HS-27A (cell line): ENCODE measurements around the gene HOXB3.

Experiments
- DNase-seq: peaks from one replicate; pipeline ENCODE4 v3.0.0-alpha.2; 2012; ENCODE audit warnings: low read depth, missing footprints

HOXB3 gene

DNA sequence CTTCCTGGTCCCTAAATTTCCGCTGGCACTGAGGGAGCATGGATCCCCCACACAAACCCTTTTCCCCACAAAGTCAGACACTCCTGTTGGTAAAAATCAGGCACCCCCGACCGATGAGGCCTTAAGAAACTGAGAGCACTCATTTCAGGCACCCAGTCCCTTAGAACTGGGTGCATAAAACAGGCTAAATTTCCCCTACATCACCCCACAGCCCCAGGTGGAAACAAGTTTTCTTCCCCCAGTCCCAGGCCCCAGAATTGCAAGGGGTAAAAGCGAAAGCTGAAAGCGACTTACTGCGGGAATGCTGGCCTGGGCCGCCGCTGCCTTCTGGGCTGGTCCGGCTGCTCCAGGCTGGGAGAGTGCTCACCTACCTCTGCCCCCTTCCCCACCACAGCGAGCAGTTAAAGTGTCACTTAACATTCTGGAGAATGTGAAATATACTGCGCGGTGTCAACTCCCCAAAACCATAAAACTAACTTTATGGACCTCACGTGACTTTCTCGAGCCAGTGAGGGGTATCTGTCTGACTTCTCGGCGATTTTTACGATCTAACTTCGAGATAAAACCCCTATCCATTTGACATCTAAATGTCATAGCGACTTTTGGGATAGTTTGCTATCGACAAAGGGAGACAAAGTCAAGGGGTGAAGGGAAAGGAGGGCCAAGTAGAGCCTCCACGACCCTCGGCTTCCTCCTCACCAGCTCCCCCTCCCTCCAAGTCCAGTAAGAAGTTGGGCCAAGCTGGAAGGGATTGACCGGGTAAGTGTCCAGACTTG lies at the start of gene HOXB3:
HOXB3 (minus strand) TSS at position 411 of the 776 bp plus-strand sequence. CDS start 37,767 bp downstream, outside the sequence.
- no peak for DNase-seq

- no peak for DNase-seq
These were observed 49.1 kb upstream of the HOXB3 start for GRCh38 chr17:48639136-48639535.

GRCh38 chr17:48637323-48638260 lies 47.6 kb upstream of the HOXB3 start:
- no peak for DNase-seq

DNA sequence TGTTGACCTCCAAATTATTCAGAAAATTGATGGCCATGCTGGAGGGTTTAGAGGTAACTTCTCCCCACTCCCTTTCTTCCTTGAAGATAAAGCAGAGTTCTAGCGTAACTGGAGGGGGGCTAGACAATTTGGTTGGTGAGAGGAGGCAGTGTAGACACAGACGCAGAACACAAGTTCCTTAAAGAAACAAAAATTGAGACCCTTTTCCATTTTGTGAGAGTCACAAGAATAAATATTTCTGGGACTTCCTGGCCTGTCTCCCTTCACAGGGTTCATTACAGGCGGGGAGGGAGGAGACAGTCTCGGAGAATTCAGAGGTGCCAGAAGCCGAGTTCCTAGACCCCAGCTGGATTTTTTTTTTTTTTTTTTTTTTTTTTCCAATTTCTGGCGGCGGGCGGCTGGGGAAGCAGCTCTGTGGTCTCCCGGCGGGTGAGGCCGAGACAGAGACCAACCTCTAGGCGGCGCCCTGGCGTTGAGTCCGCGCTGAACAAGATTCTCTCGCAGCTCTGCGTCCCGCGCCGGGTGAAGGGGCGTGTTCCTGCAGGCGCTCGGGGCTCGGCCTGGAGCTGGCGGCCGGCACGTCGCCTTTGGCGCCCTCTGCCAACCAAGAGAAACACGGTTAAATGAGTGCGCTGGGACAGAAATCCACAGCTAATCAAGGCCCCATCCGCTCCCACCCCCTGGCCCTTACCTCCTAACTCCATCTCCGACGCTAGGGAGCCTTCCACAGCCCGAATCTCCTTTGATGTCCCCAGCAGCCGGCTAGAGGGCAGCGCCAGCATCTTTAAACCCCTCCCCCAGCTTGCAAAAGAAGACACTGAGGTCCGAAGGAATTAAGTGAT lies 46.4 kb upstream of the HOXB3 start:
- DNase-seq: no peak

DNA sequence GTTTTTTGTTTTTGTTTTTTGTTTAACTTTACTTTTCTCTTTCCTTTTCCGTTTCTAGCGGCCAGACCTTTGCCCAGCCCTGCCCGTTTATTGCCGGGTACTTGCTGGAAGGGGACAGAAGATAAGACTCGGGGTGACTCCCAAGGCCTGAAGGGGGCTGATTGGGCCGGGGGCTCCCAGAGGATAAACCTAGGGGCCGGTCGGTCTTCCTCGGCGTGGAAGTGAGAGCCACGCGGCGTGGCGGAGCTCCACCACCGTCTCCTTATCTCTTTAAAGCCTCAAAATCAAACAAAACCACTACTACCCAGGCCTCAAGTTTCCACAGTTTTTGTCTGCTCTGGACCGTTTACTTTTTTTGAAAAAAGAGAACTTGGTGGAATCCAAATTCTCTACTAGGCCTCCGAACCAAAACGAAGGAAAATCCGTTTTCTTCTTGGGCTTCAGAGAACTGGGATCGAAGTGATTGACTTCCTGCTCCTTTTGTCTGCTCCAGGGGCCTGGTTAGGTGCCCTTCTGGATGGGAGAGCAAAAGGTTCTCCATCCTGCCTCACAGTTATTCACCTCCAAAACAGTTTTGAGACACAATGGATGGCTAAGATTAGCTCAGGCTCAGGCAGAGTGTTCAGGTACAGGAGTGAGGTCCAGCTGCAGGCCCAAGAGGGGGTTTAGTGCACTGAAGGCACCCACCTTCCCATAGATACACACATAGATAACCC lies 44.6 kb upstream of the HOXB3 start:
- no peak for DNase-seq

- DNase-seq: no peak
These were observed 43.2 kb upstream of the HOXB3 start for GRCh38 chr17:48633266-48633677.

DNA sequence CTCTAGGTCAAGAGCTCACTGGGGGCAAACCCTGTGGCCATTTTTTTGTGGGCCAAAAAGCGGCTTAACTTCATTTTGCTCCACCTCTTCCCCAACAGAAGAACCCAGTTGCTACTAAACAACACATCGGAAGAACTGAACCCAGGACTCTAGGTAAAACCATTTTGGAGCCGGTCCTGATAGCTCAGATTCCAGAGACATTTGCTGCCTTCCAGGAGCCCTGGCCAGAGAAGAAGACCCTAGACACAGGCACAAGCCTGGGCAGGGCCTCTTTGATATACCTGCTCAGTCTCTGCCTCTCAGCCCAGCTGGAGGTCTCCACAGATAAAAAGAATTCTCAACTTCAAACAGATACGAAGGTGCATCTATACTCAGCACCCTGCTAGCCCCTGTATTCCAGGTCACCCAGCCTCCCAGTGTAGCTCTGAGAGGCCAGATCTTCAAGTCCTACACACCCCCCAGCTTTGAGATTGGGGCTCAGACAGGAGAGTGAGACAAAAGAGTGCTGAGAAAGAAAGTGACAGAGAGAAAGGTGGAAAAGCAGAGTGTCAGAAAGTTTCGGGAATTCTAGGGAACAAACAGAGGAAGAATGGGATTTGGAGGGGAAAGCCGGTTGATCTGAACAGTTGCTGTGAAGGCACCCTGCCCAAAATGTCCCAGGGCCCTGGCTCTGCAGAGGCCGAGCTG lies 42.7 kb upstream of the HOXB3 start:
- DNase-seq: no peak

DNA sequence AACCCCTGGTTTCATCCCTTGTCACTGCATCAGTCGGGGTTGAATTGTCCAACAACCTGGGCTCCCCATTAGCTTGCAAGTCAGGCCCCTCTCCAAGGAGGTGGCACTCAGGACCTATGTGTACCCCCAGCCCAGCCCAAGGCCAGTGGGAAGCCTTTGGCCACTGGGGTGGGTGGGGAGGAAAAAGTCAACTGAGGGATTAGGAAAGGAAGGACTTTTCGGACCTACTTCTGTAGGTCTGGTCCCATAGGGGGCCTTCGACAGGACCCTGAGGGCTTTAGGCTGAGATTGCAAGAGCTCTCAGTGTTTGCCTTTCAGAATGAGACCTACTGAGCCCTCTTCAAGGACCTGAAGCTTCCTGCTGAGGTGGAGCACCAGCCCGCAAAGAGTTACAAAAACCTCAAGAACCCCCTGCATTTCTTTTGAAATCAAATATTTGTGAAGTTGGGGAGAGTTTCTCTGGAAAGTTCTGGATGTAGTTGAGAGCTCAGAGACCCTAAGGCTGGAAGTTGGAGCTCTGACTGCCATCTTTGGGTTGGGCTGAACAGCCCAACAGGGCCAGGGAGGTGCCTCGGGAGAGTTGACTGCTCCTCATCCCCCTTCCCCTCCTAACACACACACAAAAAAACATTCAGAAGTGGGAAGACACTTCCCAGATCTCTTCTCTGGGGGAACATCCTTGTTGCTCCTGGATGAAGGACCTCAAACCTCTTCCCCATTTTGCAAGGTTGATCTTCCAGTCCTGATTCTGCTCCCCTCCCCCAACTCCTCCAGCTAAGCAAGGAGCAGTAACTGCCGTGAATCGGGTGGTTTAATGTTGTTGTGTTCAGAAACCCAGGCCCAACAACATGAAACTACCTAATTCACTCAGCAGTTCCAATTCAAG lies 41.9 kb upstream of the HOXB3 start:
- DNase-seq: no peak

DNA sequence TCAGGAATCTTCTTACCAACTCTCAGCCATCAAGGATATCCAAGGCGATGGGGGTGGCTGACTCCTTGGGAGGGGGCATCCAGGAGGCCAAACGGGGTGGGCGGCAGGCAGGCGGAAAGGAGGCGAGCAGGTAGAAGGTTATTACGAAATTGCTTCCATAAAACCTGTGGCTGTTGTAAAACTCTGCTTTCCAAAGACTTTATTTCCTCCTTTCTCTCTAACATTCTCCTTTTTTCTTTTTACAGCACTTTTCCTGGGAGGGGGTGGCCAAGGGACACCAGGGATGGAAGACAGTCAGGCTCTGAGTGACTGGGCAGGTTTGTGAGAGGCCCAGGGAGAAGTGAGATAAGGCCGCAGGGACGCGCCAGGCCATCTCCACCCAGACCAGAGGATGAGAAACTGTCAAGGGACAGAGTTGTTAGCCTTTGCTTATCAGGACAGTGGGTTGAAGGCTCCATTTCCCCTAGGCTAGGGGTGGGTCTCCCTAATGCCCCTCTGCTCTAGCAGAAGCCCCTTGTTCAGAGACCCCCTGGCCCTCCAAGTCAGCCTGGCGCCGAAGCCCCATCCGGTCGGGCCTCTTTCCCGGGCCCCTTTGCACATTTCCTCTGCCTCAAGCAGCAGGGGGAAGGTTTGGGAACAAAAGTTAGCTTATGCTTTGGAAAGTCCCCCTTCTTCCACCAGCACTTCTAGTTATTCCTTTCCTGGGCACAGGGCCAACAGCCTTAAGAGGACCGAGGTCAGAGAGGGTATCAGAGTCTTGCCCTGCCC lies 41.1 kb upstream of the HOXB3 start:
- DNase-seq: no peak

DNA sequence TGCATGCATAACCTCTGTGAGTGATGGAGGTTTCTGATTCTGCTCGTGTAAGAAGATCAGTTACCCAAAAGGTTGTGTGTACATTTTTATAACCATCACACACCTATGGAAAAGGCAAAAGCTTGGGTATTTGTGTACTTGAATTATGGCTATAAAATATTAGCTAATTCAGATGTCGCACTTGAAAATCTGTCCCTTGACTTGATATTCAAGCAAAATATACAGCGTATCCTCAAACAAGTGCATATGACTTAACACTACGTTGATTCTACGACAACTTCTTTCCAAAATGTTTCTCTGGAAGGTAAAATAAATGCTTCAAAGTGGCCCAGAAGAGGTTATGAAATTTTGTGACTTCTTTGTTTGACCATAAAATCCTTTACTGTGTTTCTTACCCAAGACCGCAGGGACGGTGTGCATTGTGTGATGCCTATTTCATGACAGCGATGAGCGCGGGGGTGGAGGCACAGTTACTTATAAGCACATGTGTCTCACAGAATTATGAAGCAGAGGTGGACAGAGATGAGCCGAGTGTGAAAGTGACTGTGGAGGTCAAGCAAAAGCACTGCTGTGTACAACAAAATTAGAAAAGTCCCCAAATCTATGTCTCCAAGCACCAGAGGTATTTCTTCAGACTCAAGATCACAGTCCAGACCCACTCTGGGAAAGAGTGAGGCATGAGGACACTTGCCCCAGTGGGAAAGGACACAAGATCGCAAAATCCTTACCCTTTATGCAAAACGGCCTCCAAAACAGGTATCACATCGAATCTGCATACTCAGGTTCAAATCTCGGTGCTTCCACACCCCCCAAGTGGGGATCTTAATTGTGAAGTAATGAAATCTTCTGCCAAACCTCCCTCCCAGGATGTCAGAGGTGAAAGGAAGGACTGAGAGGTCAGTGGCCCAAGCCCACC lies 40.2 kb upstream of the HOXB3 start:
- DNase-seq: no peak

DNA sequence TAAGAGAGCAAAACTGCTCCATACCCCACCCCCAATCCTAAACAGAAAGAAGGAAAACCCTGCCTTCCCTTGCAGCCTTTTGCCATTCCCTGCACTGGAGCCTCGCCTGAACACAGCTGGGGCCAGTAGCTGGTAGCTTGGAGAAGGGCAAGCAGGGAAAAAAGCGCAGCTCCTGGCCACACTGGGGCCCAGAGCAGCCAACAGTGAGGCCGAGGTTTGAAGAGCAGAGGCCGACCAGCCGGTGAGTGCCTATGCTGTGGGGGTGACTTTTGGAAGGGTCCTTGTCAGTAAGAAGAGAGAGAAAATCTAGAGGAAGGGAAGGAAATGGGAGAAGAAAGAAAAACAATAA lies 39.3 kb upstream of the HOXB3 start:
- no peak for DNase-seq

- no peak for DNase-seq
These were observed 38.8 kb upstream of the HOXB3 start for GRCh38 chr17:48628649-48629410.

DNA sequence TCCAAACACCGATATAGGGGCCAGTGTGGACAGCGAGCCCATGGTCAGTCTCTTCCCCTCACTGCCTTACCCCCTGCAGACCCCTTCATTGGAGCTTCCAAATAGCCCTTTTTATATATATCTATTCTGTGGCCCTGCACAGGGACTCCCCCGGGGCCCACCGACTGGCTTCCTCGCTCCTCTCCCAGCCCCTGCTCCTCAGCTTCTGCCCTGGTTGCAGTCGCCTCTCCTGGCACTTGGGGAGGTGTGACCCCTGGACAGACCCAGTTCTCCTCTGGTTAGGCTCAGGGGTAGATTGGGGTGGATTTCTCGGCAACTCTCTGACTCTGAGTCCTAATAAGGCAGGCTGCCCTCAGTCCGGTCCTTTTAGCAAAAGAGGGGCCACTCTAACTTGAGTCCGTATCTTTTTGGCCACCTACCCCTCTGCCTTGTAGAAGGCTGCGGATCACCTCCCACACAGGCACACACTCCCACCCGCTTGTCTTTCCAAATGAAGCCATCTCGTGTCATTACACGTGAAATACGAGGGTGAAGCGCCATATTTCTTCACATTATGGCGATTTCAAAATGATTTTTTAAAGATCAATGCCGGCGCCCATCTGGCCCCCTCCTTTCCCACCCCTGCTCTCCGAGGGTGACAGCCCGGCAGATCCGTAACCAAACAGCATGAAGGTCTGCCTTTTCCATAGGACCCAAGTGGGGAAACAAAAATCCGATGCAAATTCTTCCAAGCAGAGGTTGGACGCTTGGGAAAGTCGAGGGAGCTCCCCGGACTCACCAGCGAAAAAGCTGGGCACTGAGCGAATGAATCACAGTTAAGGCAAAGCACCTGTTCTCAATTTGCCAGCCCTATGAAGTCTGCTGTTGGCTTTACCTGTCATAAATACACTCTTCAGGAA lies 37.8 kb upstream of the HOXB3 start:
- DNase-seq: no peak

DNA sequence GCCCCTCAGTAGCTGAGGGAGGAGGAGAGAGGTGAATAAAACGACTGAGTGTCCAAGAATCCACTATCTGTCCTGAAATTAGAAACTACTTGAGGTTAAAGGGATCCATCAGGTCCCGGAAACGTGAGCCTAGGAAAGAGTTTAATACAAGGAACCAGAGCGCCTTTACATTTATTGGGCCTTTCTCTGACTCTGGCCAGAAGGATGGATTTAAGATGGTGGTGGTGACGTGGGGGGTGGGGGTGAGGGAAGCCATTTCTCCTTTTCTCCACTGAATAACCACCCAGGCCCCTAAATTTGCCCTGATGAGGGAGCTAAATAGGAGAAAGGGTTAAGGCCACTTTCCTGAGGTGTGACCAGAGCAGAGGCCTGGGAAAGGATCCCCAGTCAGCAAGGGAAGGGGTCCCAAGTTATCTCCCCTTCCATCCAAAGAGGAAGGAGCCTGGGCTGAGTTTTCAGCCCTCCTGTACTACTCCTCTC lies 37.1 kb upstream of the HOXB3 start:
- DNase-seq: no peak

GRCh38 chr17:48626245-48627117 lies 36.4 kb upstream of the HOXB3 start, which contains the start of gene HOXB9:
Gene HOXB9 (minus strand): TSS chr17:48626358. CDS start chr17:48626269, 89 bp downstream.
- DNase-seq: no peak
